ENCODE data around the gene TMEM132E. TPM values are rescaled to one million over a fixed set of nuclear protein-coding genes. Genes with fewer than 3 reads are reported as not detected.

Gene TMEM132E
- total and polyA plus RNA-seq, 10 of the 15 experiments (the other 5 are each of a cell fraction or from before 2014, with no cell fraction given): not detected

DNA sequence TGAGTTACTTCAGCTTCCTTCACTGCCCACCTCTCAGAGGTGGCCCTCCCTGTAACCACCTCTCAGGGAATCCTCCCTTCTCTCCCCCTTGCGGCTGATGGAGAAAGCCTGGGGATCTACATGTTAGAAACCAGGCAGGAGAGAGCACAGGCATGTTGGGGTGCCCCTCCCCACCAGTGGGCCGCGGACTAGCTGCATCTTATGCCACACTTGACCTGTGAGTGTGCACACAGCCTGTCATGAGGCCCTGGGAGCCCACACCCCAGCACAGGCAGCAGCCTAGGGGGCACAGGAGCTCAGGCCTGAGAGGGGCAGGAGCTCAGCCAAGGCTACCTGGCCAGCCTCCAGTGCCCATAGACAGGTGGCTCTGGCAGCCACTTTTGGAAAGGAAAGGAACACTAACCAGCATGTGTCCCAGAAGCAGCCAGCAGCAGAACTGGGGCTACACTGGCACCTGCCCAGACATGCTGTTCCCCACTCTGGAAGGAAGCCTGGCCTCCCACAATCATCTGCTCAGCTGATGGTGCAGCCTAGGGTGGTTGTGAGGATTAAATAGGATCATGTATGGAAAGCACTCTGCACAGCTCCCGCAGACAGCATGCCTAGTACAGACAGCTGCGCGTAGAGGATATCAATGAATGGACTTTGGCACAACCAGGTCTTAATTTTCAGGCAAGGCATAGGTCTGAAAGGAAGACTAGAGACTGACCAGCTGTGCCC lies 60.5 kb downstream of the TMEM132E start (continued):
- TF ChIP-seq, protein P1, sequence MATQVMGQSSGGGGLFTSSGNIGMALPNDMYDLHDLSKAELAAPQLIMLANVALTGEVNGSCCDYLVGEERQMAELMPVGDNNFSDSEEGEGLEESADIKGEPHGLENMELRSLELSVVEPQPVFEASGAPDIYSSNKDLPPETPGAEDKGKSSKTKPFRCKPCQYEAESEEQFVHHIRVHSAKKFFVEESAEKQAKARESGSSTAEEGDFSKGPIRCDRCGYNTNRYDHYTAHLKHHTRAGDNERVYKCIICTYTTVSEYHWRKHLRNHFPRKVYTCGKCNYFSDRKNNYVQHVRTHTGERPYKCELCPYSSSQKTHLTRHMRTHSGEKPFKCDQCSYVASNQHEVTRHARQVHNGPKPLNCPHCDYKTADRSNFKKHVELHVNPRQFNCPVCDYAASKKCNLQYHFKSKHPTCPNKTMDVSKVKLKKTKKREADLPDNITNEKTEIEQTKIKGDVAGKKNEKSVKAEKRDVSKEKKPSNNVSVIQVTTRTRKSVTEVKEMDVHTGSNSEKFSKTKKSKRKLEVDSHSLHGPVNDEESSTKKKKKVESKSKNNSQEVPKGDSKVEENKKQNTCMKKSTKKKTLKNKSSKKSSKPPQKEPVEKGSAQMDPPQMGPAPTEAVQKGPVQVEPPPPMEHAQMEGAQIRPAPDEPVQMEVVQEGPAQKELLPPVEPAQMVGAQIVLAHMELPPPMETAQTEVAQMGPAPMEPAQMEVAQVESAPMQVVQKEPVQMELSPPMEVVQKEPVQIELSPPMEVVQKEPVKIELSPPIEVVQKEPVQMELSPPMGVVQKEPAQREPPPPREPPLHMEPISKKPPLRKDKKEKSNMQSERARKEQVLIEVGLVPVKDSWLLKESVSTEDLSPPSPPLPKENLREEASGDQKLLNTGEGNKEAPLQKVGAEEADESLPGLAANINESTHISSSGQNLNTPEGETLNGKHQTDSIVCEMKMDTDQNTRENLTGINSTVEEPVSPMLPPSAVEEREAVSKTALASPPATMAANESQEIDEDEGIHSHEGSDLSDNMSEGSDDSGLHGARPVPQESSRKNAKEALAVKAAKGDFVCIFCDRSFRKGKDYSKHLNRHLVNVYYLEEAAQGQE (IDR thresholded peaks at IDR 0.05; ENCODE audit: low read depth, low read length): no peak
- TF ChIP-seq ATF7 (IDR thresholded peaks at IDR 0.05; ENCODE audit: low read depth): no peak
- no peak for TF ChIP-seq CHD4 (IDR thresholded peaks at IDR 0.05)
- TF ChIP-seq, protein P2, sequence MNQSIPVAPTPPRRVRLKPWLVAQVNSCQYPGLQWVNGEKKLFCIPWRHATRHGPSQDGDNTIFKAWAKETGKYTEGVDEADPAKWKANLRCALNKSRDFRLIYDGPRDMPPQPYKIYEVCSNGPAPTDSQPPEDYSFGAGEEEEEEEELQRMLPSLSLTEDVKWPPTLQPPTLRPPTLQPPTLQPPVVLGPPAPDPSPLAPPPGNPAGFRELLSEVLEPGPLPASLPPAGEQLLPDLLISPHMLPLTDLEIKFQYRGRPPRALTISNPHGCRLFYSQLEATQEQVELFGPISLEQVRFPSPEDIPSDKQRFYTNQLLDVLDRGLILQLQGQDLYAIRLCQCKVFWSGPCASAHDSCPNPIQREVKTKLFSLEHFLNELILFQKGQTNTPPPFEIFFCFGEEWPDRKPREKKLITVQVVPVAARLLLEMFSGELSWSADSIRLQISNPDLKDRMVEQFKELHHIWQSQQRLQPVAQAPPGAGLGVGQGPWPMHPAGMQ (IDR thresholded peaks at IDR 0.05; ENCODE audit: borderline replicate concordance): no peak
- TF ChIP-seq ESRRA (IDR thresholded peaks at IDR 0.05; ENCODE audit: low read length): no peak

DNA sequence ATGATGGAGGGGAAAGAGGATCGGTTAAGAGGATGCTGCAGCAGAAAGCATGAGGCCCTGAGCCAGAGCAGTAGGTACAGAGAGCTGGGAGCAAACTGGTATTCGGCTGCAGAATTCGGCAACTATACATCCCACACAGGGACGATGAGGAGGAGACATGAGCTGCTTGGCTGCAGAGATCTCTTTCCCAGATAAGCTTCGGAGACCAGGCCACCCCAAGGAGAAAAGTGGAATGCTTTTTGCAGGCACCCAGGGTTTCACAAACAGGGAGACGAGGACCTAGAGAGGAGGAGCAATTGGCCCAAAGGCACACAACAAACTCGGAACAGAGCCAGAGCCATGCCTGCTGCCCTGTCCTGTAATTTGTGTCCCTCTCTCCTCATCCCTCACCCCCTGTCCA lies 62.0 kb downstream of the TMEM132E start:
- intact Hi-C loops (cut with micrococcal nuclease; ENCODE audit: unreplicated experiment) (no loop called here), in situ Hi-C loops (cut with MboI) (no loop called here)
- H3K27ac ChIP-seq (ENCODE audit: control insufficient read depth, insufficient read depth): no peak overlapping the region
- H4K20me1 ChIP-seq (ENCODE audit: control insufficient read depth, insufficient read depth): no peaks in the 10 kb centered on the region
- ChIA-PET RAD21 (ENCODE audit: unreplicated experiment) (no interaction called here), CTCF (interaction anchor here (1.1 to 1.4 kb wide), 2 partner anchors 97 to 99 kb away, joined by 3 to 4 read pairs; no protein-coding TSS in a partner anchor), SMC1A (ENCODE audit: uncharacterized antibody, unreplicated experiment) (no interaction called here), POLR2A (no interaction called here)
- no peaks in the 10 kb centered on the region for H3K4me1 ChIP-seq (ENCODE audit: control insufficient read depth, insufficient read depth, low read length)
- FAIRE-seq (no peak), DNase-seq (ENCODE audit: low read depth, low spot score) (no peak), ATAC-seq (no peak)
- no peaks in the 10 kb centered on the region for H3K9me3 ChIP-seq (replicated peaks; ENCODE audit: control insufficient read depth, insufficient read depth, low read length)
- H3K9ac ChIP-seq (ENCODE audit: control insufficient read depth, insufficient read depth, low read length): no peak overlapping the region
- peaks cover 3 to 10% of the 10 kb centered on the region in 2 experiments; a peak in 3 of 4 replicates for H3K27me3 ChIP-seq (replicated peaks in 1 of 2; ENCODE audit: control insufficient read depth in 2 of 2, insufficient read depth in 2 of 2, low read length in 1 of 2)
- H3K79me2 ChIP-seq (ENCODE audit: control insufficient read depth, insufficient read depth, low read length): no peaks in the 10 kb centered on the region
- BruUV-seq (replicated peaks): no TSS peak
- no peak overlapping the region for H2AFZ ChIP-seq (ENCODE audit: control insufficient read depth, low read depth, low read length)
- no peaks in the 10 kb centered on the region for H3K36me3 ChIP-seq (ENCODE audit: control insufficient read depth in 2 of 2, insufficient read depth in 2 of 2, low read length in 1 of 2)
- 12% methylated on average over 7 of the region's 7 CpGs for WGBS (ENCODE audit: insufficient coverage, insufficient replicate concordance, low lambda C conversion rate, missing lambda C conversion rate)
- H3K4me2 ChIP-seq (ENCODE audit: control insufficient read depth, insufficient read depth): no peak overlapping the region
- no peak overlapping the region for H3K4me3 ChIP-seq
- TF ChIP-seq POLR2A (IDR thresholded peaks at IDR 0.05; ENCODE audit: low read depth, low read length) (no peak), MTA2 (IDR thresholded peaks at IDR 0.05; ENCODE audit: low read depth) (no peak), DPF2 (IDR thresholded peaks at IDR 0.05) (no peak), SMARCA5 (IDR thresholded peaks at IDR 0.05) (no peak), GATAD2B (conservative IDR thresholded peaks at IDR 0.05; ENCODE audit: low read depth) (no peak), ATF7 (IDR thresholded peaks at IDR 0.05; ENCODE audit: low read depth) (no peak), CBX5 (IDR thresholded peaks at IDR 0.05; ENCODE audit: low read depth) (no peak), NFIC (IDR thresholded peaks at IDR 0.05; ENCODE audit: low read depth, low read length) (no peak), ESRRA (IDR thresholded peaks at IDR 0.05; ENCODE audit: low read length) (no peak), FOS (IDR thresholded peaks at IDR 0.05; ENCODE audit: borderline replicate concordance, extremely low read depth, insufficient read length) (no peak), EED (IDR thresholded peaks at IDR 0.05; ENCODE audit: low read depth) (no peak)
- TF ChIP-seq, protein P3, sequence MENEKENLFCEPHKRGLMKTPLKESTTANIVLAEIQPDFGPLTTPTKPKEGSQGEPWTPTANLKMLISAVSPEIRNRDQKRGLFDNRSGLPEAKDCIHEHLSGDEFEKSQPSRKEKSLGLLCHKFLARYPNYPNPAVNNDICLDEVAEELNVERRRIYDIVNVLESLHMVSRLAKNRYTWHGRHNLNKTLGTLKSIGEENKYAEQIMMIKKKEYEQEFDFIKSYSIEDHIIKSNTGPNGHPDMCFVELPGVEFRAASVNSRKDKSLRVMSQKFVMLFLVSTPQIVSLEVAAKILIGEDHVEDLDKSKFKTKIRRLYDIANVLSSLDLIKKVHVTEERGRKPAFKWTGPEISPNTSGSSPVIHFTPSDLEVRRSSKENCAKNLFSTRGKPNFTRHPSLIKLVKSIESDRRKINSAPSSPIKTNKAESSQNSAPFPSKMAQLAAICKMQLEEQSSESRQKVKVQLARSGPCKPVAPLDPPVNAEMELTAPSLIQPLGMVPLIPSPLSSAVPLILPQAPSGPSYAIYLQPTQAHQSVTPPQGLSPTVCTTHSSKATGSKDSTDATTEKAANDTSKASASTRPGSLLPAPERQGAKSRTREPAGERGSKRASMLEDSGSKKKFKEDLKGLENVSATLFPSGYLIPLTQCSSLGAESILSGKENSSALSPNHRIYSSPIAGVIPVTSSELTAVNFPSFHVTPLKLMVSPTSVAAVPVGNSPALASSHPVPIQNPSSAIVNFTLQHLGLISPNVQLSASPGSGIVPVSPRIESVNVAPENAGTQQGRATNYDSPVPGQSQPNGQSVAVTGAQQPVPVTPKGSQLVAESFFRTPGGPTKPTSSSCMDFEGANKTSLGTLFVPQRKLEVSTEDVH (IDR thresholded peaks at IDR 0.05; ENCODE audit: low read depth, partially characterized antibody): no peak
- TF ChIP-seq, protein P4, sequence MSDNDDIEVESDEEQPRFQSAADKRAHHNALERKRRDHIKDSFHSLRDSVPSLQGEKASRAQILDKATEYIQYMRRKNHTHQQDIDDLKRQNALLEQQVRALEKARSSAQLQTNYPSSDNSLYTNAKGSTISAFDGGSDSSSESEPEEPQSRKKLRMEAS (IDR thresholded peaks at IDR 0.05; ENCODE audit: low read depth, low read length): no peak

All from GM12878 (cell line).